IMR-90 (cell line): ENCODE measurements around the gene LGMN. TPM values are rescaled to one million over a fixed set of nuclear protein-coding genes. Genes with fewer than 3 reads are reported as not detected.

Source experiments
- ATAC-seq: fragments of 200-7000 bp; cut with Tn5 transposase; 2 replicates; pipeline ENCODE4 v1.9.1; 2020; ENCODE audit warnings: low read depth, mild to moderate bottlenecking, moderate library complexity
- BruUV-seq: library from RNA; stranded (reverse); fragments of 400-500 nt; replicated peaks from 2 replicates; lab custom pipeline; 2021; lab: Mats Ljungman, UMichigan
- CTCF ChIA-PET: fragments of 300-600 bp; formaldehyde crosslinking; extraction: SDS; loops from one replicate; lab custom pipeline; 2021; ENCODE audit warnings: antibody characterized with exemption; lab: Yijun Ruan, JAX
- POLR2A ChIA-PET: fragments of 300-600 bp; sonication (Branson Sonifier 250); formaldehyde crosslinking; loops from one replicate; lab custom pipeline; 2022; ENCODE audit warnings: antibody characterized with exemption; ENCODE audit not compliant: unreplicated experiment; lab: Charles Lee
- DNase-seq: peaks from one replicate; pipeline ENCODE4 v3.0.0; 2013
- H2AFZ ChIP-seq: replicated peaks from 2 replicates; pipeline ENCODE3; 2013; ENCODE audit warnings: low read length, mild to moderate bottlenecking; ENCODE audit not compliant: poor library complexity
- H2AK5ac ChIP-seq: 2 replicates; pipeline ENCODE4 v1.6.1; 2013; ENCODE audit warnings: low read depth, low read length, inconsistent platforms
- H2AK9ac ChIP-seq: replicated peaks from 2 replicates; pipeline ENCODE3; 2013; ENCODE audit warnings: mild to moderate bottlenecking, low read depth, low read length, moderate library complexity; ENCODE audit not compliant: poor library complexity
- H2BK120ac ChIP-seq: 2 replicates; pipeline ENCODE4 v1.6.1; 2013; ENCODE audit warnings: low read depth, low read length, inconsistent platforms
- H2BK15ac ChIP-seq: 3 replicates; pipeline ENCODE4 v1.6.1; 2013; ENCODE audit warnings: low read depth, low read length, inconsistent platforms
- H2BK20ac ChIP-seq: 2 replicates; pipeline ENCODE4 v1.6.1; 2013; ENCODE audit warnings: low read depth, mild to moderate bottlenecking, inconsistent platforms, low read length, moderate library complexity
- H2BK5ac ChIP-seq: 2 replicates; pipeline ENCODE4 v1.6.1; 2013; ENCODE audit warnings: mild to moderate bottlenecking, low read depth, low read length, inconsistent platforms; ENCODE audit not compliant: poor library complexity, severe bottlenecking
- H3K14ac ChIP-seq: replicated peaks from 2 replicates; pipeline ENCODE4 v1.6.1; 2013; ENCODE audit warnings: low read depth, low read length, inconsistent platforms
- H3K18ac ChIP-seq: 2 replicates; pipeline ENCODE4 v1.6.1; 2013; ENCODE audit warnings: low read depth, low read length, control low read depth
- H3K23ac ChIP-seq: 2 replicates; pipeline ENCODE4 v1.6.1; 2013; ENCODE audit warnings: low read depth, low read length, inconsistent platforms
- H3K27ac ChIP-seq: 2 replicates; pipeline ENCODE4 v1.5.1; 2013; ENCODE audit warnings: mild to moderate bottlenecking, control low read depth, low read length; ENCODE audit not compliant: insufficient read depth
- H3K27me3 ChIP-seq: 2 replicates; pipeline ENCODE4 v1.6.1; 2013; ENCODE audit warnings: low read length; ENCODE audit not compliant: control insufficient read depth, insufficient read depth
- H3K36me3 ChIP-seq: 2 replicates; pipeline ENCODE4 v1.6.1; 2013; ENCODE audit warnings: low read length, mixed read lengths; ENCODE audit not compliant: control insufficient read depth, insufficient read depth
- H3K4ac ChIP-seq: 2 replicates; pipeline ENCODE4 v1.6.1; 2013; ENCODE audit warnings: low read depth, low read length, inconsistent platforms
- H3K4me1 ChIP-seq: 2 replicates; pipeline ENCODE4 v1.6.1; 2013; ENCODE audit warnings: low read length, mixed read lengths; ENCODE audit not compliant: control insufficient read depth, insufficient read depth
- H3K4me2 ChIP-seq: 2 replicates; pipeline ENCODE4 v1.6.1; 2013; ENCODE audit warnings: low read depth, mild to moderate bottlenecking, control low read depth, low read length, moderate library complexity
- H3K4me3 ChIP-seq: 2 replicates; pipeline ENCODE4 v1.5.1; 2013; ENCODE audit warnings: low read depth, mild to moderate bottlenecking, control low read depth, low read length, moderate library complexity; ENCODE audit not compliant: insufficient read depth
- H3K56ac ChIP-seq: 2 replicates; pipeline ENCODE4 v1.6.1; 2013; ENCODE audit warnings: low read length, inconsistent platforms; ENCODE audit not compliant: insufficient read depth; ENCODE audit errors: extremely low read depth
- H3K79me1 ChIP-seq, 2 experiments: 2 replicates each; pipeline ENCODE4 v1.6.1; 2013; ENCODE audit warnings: low read length in 2 of 2, inconsistent platforms in 1 of 2, low read depth in 1 of 2
- H3K9ac ChIP-seq: 2 replicates; pipeline ENCODE4 v1.6.1; 2013; ENCODE audit warnings: low read depth, low read length, control low read depth
- H3K9me1 ChIP-seq: 2 replicates; pipeline ENCODE4 v1.6.1; 2013; ENCODE audit warnings: low read length, inconsistent platforms; ENCODE audit not compliant: insufficient read depth
- H3K9me3 ChIP-seq: 2 replicates; pipeline ENCODE4 v1.6.1; 2013; ENCODE audit warnings: low read length; ENCODE audit not compliant: control insufficient read depth, insufficient read depth
- H4K20me1 ChIP-seq: 2 replicates; pipeline ENCODE4 v1.6.1; 2013; ENCODE audit warnings: low read length, inconsistent platforms; ENCODE audit not compliant: insufficient read depth
- H4K5ac ChIP-seq: 2 replicates; pipeline ENCODE4 v1.6.1; 2013; ENCODE audit warnings: mild to moderate bottlenecking, low read depth, low read length, control low read depth
- H4K8ac ChIP-seq, 2 experiments: 2 replicates each; pipeline ENCODE4 v1.6.1; 2013; ENCODE audit warnings: low read depth in 2 of 2, low read length in 2 of 2, control low read depth in 1 of 2, inconsistent platforms in 1 of 2
- H4K91ac ChIP-seq: 2 replicates; pipeline ENCODE4 v1.6.1; 2013; ENCODE audit warnings: low read depth, low read length, inconsistent platforms; ENCODE audit not compliant: insufficient read depth
- BHLHE40 ChIP-seq: fragments of 150-350 bp; IDR thresholded peaks from 2 replicates; pipeline ENCODE4 v1.6.1; 2016; ENCODE audit warnings: mild to moderate bottlenecking, low read depth, low read length
- CEBPB ChIP-seq: IDR thresholded peaks from 2 replicates; pipeline ENCODE4 v1.6.1; 2012; ENCODE audit warnings: low read depth, low read length, improper control_type of control experiment
- CHD1 ChIP-seq: IDR thresholded peaks from 2 replicates; pipeline ENCODE4 v1.6.1; 2012; ENCODE audit warnings: low read depth, low read length, improper control_type of control experiment
- CTCF ChIP-seq: conservative IDR thresholded peaks from 2 replicates; pipeline ENCODE4 v1.5.1; 2012; ENCODE audit warnings: mild to moderate bottlenecking, low read depth, low read length, improper control_type of control experiment
- ELK1 ChIP-seq: fragments of 150-350 bp; IDR thresholded peaks from 2 replicates; pipeline ENCODE4 v1.6.1; 2016; ENCODE audit warnings: low read depth, mild to moderate bottlenecking, low read length, moderate library complexity, borderline replicate concordance
- FOS ChIP-seq: fragments of 150-350 bp; IDR thresholded peaks from 2 replicates; pipeline ENCODE4 v1.6.1; 2016; ENCODE audit warnings: low read depth, low read length
- MAFK ChIP-seq: IDR thresholded peaks from 2 replicates; pipeline ENCODE4 v1.6.1; 2012; ENCODE audit warnings: low read depth, low read length, improper control_type of control experiment
- MAZ ChIP-seq: IDR thresholded peaks from 2 replicates; pipeline ENCODE4 v1.6.1; 2012; ENCODE audit warnings: low read depth, mild to moderate bottlenecking, low read length, improper control_type of control experiment, moderate library complexity, borderline replicate concordance
- MXI1 ChIP-seq: IDR thresholded peaks from 2 replicates; pipeline ENCODE4 v1.6.1; 2012; ENCODE audit warnings: low read depth, mild to moderate bottlenecking, low read length, moderate library complexity, borderline replicate concordance
- NFE2L2 ChIP-seq: fragments of 150-350 bp; IDR thresholded peaks from 2 replicates; pipeline ENCODE4 v1.6.1; 2016; ENCODE audit warnings: low read depth, mild to moderate bottlenecking, low read length
- POLR2A ChIP-seq: IDR thresholded peaks from 2 replicates; pipeline ENCODE4 v1.6.1; 2012; ENCODE audit warnings: mild to moderate bottlenecking, low read depth, low read length
- RAD21 ChIP-seq: IDR thresholded peaks from 2 replicates; pipeline ENCODE4 v1.6.1; 2012; ENCODE audit warnings: low read length, improper control_type of control experiment
- RCOR1 ChIP-seq: IDR thresholded peaks from 2 replicates; pipeline ENCODE4 v1.6.1; 2012; ENCODE audit warnings: mild to moderate bottlenecking, low read length, improper control_type of control experiment; ENCODE audit not compliant: insufficient replicate concordance
- RFX5 ChIP-seq: IDR thresholded peaks from 2 replicates; pipeline ENCODE4 v1.8.0; 2012; ENCODE audit warnings: low read depth, mild to moderate bottlenecking, low read length, moderate library complexity
- SMC3 ChIP-seq: fragments of 150-350 bp; IDR thresholded peaks from 2 replicates; pipeline ENCODE4 v1.6.1; 2016; ENCODE audit warnings: low read depth, mild to moderate bottlenecking, antibody characterized with exemption, low read length, moderate library complexity
- USF2 ChIP-seq: fragments of 150-350 bp; IDR thresholded peaks from 2 replicates; pipeline ENCODE4 v1.6.1; 2017; ENCODE audit warnings: mild to moderate bottlenecking, antibody characterized with exemption, low read length, low read depth
- WGBS, 2 experiments: methylation state at CpG; one replicate each; pipeline versions ENCODE4 v1.1.5 to v1.1.7; 2013; ENCODE audit warnings: missing lambda C conversion rate in 2 of 2; ENCODE audit not compliant: insufficient read length in 1 of 2; ENCODE audit errors: extremely low coverage in 2 of 2; 5-methylcytosine and 5-hydroxymethylcytosine counted together
- dilution Hi-C: fragments of 300-500 bp; cut with HindIII; formaldehyde crosslinking; loops from one replicate; pipeline ENCODE4 v1.14.3; 2018; ENCODE audit warnings: low sequenced_read_pairs; ENCODE audit not compliant: unreplicated experiment
- in situ Hi-C: fragments of 300-500 bp; cut with MboI; formaldehyde crosslinking; loops from 3 replicates; pipeline ENCODE4 v1.14.3; 2019; ENCODE audit warnings: low sequenced_read_pairs, inconsistent platforms, mixed read lengths
- intact Hi-C: fragments of 100-400 bp; cut with micrococcal nuclease; formaldehyde crosslinking; loops from 2 replicates; pipeline ENCODE4 v1.10.0; 2022
- polyA plus RNA-seq, 3 experiments: library from polyadenylated mRNA; depleted of rRNA; stranded (reverse); fragments of >200 nt; gene quantifications; 2 replicates each; pipeline ENCODE4 v1.2.3, GENCODE V29; 2012; ENCODE audit warnings: low replicate concordance in 1 of 3
- total RNA-seq: library from RNA; depleted of rRNA; stranded (reverse); fragments of >200 nt; gene quantifications from 2 replicates; pipeline ENCODE4 v1.2.3, GENCODE V29; 2012

LGMN gene
- total and polyA plus RNA-seq, 2 of the 4 experiments (the other 2 are of a cell fraction): 19.2 to 39.3 TPM

- in situ Hi-C loops (loop anchor here (5.0 kb wide), 1 partner anchor 70 kb away; no protein-coding TSS in a partner anchor), intact Hi-C loops (no loop called here), dilution Hi-C loops (no loop called here)
- H3K23ac ChIP-seq: no peak overlapping the region
- H3K27ac ChIP-seq: no peak overlapping the region
- H3K18ac ChIP-seq: no peak overlapping the region
- peaks cover 8% of the 10 kb centered on the region for H3K4me1 ChIP-seq
- ATAC-seq: no peak
- DNase-seq: no peak
- no peak overlapping the region for H4K5ac ChIP-seq
- no peaks in the 10 kb centered on the region for H3K36me3 ChIP-seq
- no peaks in the 10 kb centered on the region for H4K20me1 ChIP-seq
- no peak overlapping the region for H4K8ac ChIP-seq
- H3K4me2 ChIP-seq: no peak overlapping the region
- no peak overlapping the region for H2BK120ac ChIP-seq
- no peak overlapping the region for H3K4ac ChIP-seq
- H2BK15ac ChIP-seq: no peak overlapping the region
- H2BK5ac ChIP-seq: no peak overlapping the region
- H2AK9ac ChIP-seq: no peak overlapping the region
- no peak overlapping the region for H2AK5ac ChIP-seq
- H3K56ac ChIP-seq: no peak overlapping the region
- H3K79me1 ChIP-seq: no peaks in the 10 kb centered on the region
- no peak overlapping the region for H3K14ac ChIP-seq
- no peaks in the 10 kb centered on the region for H3K27me3 ChIP-seq
- no peak overlapping the region for H3K4me3 ChIP-seq
- H2BK20ac ChIP-seq: no peak overlapping the region
- ChIA-PET CTCF (no interaction called here), POLR2A (no interaction called here)
- TF ChIP-seq FOS (no peak), CTCF (no peak), SMC3 (no peak), POLR2A (no peak), NFE2L2 (no peak), BHLHE40 (no peak), RAD21 (no peak), MXI1 (no peak), MAZ (no peak), ELK1 (no peak), RFX5 (no peak), USF2 (no peak), CHD1 (no peak), CEBPB (no peak), MAFK (no peak), RCOR1 (no peak)
- BruUV-seq: no TSS peak
- no peaks in the 10 kb centered on the region for H3K9me3 ChIP-seq
- peaks cover 13% of the 10 kb centered on the region for H3K9me1 ChIP-seq
- no peak overlapping the region for H3K9ac ChIP-seq
- no peak overlapping the region for H4K91ac ChIP-seq
- H2AFZ ChIP-seq: no peak overlapping the region
- WGBS, 2 experiments: 94% methylated on average over 6 of the region's 8 CpGs; no CpG with 5 or more reads in 1 of the 2 experiments
Measured at GRCh38 chr14:92712654-92713051, 35.8 kb downstream of the LGMN start.
